HEK293 (cell line): ENCODE measurements around the gene PTMA.

Experiments used
- GLI4 ChIP-seq: fragments of 450-650 bp; formaldehyde crosslinking; IDR thresholded peaks from 2 replicates; pipeline ENCODE4 v1.5.1; 2016; ENCODE audit warnings: missing biosample characterization, missing genetic modification characterization
- GLIS1 ChIP-seq: fragments of 450-650 bp; formaldehyde crosslinking; IDR thresholded peaks from 2 replicates; pipeline ENCODE4 v1.5.1; 2016; ENCODE audit warnings: missing biosample characterization, missing genetic modification characterization
- YY1 ChIP-seq: fragments of 450-650 bp; formaldehyde crosslinking; IDR thresholded peaks from 2 replicates; pipeline ENCODE4 v1.5.1; 2018; ENCODE audit warnings: missing biosample characterization, missing genetic modification characterization
- ZNF175 ChIP-seq: fragments of 450-650 bp; formaldehyde crosslinking; IDR thresholded peaks from 2 replicates; pipeline ENCODE4 v1.5.1; 2016; ENCODE audit warnings: missing biosample characterization, missing genetic modification characterization
- ZNF274 ChIP-seq, 2 experiments: fragments of 200-500 bp in 1 of 2; fragments of 450-650 bp in 1 of 2; sonication (Bioruptor generic) in 1 of 2; formaldehyde crosslinking in 1 of 2; IDR thresholded peaks; 2 replicates each; pipeline versions ENCODE4 v1.5.1 to v1.6.1; 2014 to 2016; ENCODE audit warnings: borderline replicate concordance in 1 of 2, inconsistent platforms in 1 of 2, low read length in 1 of 2, missing biosample characterization in 1 of 2, missing genetic modification characterization in 1 of 2
- ZNF335 ChIP-seq: fragments of 450-650 bp; formaldehyde crosslinking; conservative IDR thresholded peaks from 2 replicates; pipeline ENCODE4 v1.5.1; 2016; ENCODE audit warnings: missing biosample characterization, missing genetic modification characterization
- ZNF76 ChIP-seq: fragments of 450-650 bp; formaldehyde crosslinking; IDR thresholded peaks from 2 replicates; pipeline ENCODE4; 2016; ENCODE audit warnings: low read depth, missing biosample characterization, missing genetic modification characterization, borderline replicate concordance
- ZSCAN30 ChIP-seq: fragments of 450-650 bp; IDR thresholded peaks from 2 replicates; pipeline ENCODE4 v1.5.1; 2018; ENCODE audit warnings: missing biosample characterization, mild to moderate bottlenecking, missing genetic modification characterization, moderate library complexity
- TF ChIP-seq, protein P1 (sequence below): fragments of 450-650 bp; formaldehyde crosslinking; IDR thresholded peaks from 2 replicates; pipeline ENCODE4 v1.5.1; 2016; ENCODE audit warnings: missing biosample characterization, missing genetic modification characterization
- TF ChIP-seq, protein P2 (sequence below): fragments of 450-650 bp; formaldehyde crosslinking; IDR thresholded peaks from 2 replicates; pipeline ENCODE4 v1.5.1; 2016; ENCODE audit warnings: missing biosample characterization, missing genetic modification characterization
- TF ChIP-seq, protein P3 (sequence below): sonication (generic); formaldehyde crosslinking; IDR thresholded peaks from 2 replicates; pipeline ENCODE4 v1.8.1; 2022; ENCODE audit warnings: mild to moderate bottlenecking, moderate library complexity, missing genetic modification reagents
- TF ChIP-seq, protein P4 (sequence below): fragments of 450-650 bp; formaldehyde crosslinking; IDR thresholded peaks from 2 replicates; pipeline ENCODE4 v1.5.1; 2016; ENCODE audit warnings: missing biosample characterization, missing genetic modification characterization
- TF ChIP-seq, protein P5 (sequence below): fragments of 450-650 bp; formaldehyde crosslinking; IDR thresholded peaks from 2 replicates; pipeline ENCODE4 v1.5.1; 2016; ENCODE audit warnings: missing biosample characterization, missing genetic modification characterization

DNA sequence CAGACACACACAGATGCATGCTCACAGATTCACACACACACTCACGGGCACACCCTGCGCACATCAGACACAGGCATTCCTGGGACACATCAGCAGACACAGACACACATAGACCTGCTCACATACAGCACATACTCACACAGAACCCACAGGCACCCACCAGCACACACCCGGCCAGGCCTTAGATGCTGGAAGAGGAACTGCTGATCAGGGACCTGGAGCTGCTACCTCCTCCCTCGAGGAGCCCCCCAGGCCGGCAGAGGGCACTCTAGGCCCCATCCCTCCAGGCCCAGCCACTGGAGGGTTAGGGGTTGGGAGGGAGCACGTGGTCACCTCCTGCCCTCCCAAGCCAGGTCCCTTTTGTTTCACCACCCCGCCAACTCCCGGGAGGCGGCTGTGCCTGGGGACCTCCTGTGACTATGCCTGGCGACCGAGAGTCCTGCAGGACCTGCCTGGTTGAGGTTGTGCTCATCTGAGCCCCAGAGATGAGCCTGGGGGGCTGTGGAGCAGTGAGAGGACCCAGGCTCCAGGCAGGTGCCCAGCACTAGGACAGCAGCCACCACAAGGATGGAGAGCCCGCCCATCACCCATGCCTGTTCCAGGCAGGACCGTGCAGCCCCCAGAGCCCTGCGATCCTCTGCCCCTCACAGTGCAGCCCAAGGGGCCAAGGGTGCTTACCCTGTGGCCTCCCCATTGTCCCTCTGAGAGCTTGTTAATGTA is 21.0 kb upstream of the PTMA start:
- TF ChIP-seq, protein P1, sequence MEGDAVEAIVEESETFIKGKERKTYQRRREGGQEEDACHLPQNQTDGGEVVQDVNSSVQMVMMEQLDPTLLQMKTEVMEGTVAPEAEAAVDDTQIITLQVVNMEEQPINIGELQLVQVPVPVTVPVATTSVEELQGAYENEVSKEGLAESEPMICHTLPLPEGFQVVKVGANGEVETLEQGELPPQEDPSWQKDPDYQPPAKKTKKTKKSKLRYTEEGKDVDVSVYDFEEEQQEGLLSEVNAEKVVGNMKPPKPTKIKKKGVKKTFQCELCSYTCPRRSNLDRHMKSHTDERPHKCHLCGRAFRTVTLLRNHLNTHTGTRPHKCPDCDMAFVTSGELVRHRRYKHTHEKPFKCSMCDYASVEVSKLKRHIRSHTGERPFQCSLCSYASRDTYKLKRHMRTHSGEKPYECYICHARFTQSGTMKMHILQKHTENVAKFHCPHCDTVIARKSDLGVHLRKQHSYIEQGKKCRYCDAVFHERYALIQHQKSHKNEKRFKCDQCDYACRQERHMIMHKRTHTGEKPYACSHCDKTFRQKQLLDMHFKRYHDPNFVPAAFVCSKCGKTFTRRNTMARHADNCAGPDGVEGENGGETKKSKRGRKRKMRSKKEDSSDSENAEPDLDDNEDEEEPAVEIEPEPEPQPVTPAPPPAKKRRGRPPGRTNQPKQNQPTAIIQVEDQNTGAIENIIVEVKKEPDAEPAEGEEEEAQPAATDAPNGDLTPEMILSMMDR (tag by site-specific recombination) = peak; percentile 95
- no peak for TF ChIP-seq GLI4
- peak; percentile 74 for TF ChIP-seq ZNF335 (tag by site-specific recombination)
- TF ChIP-seq, protein P2, sequence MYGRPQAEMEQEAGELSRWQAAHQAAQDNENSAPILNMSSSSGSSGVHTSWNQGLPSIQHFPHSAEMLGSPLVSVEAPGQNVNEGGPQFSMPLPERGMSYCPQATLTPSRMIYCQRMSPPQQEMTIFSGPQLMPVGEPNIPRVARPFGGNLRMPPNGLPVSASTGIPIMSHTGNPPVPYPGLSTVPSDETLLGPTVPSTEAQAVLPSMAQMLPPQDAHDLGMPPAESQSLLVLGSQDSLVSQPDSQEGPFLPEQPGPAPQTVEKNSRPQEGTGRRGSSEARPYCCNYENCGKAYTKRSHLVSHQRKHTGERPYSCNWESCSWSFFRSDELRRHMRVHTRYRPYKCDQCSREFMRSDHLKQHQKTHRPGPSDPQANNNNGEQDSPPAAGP (tag by site-specific recombination) = no peak
- TF ChIP-seq, protein P3, sequence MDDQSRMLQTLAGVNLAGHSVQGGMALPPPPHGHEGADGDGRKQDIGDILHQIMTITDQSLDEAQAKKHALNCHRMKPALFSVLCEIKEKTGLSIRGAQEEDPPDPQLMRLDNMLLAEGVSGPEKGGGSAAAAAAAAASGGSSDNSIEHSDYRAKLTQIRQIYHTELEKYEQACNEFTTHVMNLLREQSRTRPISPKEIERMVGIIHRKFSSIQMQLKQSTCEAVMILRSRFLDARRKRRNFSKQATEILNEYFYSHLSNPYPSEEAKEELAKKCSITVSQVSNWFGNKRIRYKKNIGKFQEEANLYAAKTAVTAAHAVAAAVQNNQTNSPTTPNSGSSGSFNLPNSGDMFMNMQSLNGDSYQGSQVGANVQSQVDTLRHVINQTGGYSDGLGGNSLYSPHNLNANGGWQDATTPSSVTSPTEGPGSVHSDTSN = no peak
- no peak for TF ChIP-seq YY1 (tag by site-specific recombination)
- TF ChIP-seq, protein P4, sequence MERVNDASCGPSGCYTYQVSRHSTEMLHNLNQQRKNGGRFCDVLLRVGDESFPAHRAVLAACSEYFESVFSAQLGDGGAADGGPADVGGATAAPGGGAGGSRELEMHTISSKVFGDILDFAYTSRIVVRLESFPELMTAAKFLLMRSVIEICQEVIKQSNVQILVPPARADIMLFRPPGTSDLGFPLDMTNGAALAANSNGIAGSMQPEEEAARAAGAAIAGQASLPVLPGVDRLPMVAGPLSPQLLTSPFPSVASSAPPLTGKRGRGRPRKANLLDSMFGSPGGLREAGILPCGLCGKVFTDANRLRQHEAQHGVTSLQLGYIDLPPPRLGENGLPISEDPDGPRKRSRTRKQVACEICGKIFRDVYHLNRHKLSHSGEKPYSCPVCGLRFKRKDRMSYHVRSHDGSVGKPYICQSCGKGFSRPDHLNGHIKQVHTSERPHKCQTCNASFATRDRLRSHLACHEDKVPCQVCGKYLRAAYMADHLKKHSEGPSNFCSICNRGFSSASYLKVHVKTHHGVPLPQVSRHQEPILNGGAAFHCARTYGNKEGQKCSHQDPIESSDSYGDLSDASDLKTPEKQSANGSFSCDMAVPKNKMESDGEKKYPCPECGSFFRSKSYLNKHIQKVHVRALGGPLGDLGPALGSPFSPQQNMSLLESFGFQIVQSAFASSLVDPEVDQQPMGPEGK = peak; percentile 27; the same call in 1 of the 2 replicates
- 0 out of 2 replicates have a peak, but pooled peaks have one; percentile 45 for TF ChIP-seq ZSCAN30 (tag by site-specific recombination)
- no peak for TF ChIP-seq ZNF76 (tag by site-specific recombination)
- TF ChIP-seq GLIS1 (tag by site-specific recombination) = peak; percentile 82
- TF ChIP-seq ZNF274 (IDR thresholded peaks at IDR 0.05; ENCODE audit: low read length) = no peak
- no peak for TF ChIP-seq ZNF274 (tag by site-specific recombination; IDR thresholded peaks at IDR 0.05; ENCODE audit: borderline replicate concordance)
- TF ChIP-seq ZNF175 = no peak
- TF ChIP-seq, protein P5, sequence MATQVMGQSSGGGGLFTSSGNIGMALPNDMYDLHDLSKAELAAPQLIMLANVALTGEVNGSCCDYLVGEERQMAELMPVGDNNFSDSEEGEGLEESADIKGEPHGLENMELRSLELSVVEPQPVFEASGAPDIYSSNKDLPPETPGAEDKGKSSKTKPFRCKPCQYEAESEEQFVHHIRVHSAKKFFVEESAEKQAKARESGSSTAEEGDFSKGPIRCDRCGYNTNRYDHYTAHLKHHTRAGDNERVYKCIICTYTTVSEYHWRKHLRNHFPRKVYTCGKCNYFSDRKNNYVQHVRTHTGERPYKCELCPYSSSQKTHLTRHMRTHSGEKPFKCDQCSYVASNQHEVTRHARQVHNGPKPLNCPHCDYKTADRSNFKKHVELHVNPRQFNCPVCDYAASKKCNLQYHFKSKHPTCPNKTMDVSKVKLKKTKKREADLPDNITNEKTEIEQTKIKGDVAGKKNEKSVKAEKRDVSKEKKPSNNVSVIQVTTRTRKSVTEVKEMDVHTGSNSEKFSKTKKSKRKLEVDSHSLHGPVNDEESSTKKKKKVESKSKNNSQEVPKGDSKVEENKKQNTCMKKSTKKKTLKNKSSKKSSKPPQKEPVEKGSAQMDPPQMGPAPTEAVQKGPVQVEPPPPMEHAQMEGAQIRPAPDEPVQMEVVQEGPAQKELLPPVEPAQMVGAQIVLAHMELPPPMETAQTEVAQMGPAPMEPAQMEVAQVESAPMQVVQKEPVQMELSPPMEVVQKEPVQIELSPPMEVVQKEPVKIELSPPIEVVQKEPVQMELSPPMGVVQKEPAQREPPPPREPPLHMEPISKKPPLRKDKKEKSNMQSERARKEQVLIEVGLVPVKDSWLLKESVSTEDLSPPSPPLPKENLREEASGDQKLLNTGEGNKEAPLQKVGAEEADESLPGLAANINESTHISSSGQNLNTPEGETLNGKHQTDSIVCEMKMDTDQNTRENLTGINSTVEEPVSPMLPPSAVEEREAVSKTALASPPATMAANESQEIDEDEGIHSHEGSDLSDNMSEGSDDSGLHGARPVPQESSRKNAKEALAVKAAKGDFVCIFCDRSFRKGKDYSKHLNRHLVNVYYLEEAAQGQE = 0 out of 2 replicates have a peak, but pooled peaks have one; percentile 57
